IPS-15b (cell line): ENCODE measurements around the gene HOXA10.

ENCODE experiments used
- H3K27me3 ChIP-seq: one replicate; pipeline ENCODE4 v1.6.1; 2013; ENCODE audit warnings: low read length; ENCODE audit not compliant: control insufficient read depth, insufficient read depth
- H3K36me3 ChIP-seq: one replicate; pipeline ENCODE4 v1.6.1; 2013; ENCODE audit warnings: low read length; ENCODE audit not compliant: control insufficient read depth, insufficient read depth
- H3K4me1 ChIP-seq: one replicate; pipeline ENCODE4 v1.6.1; 2013; ENCODE audit warnings: mild to moderate bottlenecking, low read length; ENCODE audit not compliant: control insufficient read depth, insufficient read depth
- H3K4me3 ChIP-seq: one replicate; pipeline ENCODE4 v1.5.1; 2013; ENCODE audit warnings: low read depth, low read length
- H3K9ac ChIP-seq: one replicate; pipeline ENCODE4 v1.6.1; 2013; ENCODE audit warnings: low read depth, mild to moderate bottlenecking, low read length
- H3K9me3 ChIP-seq: one replicate; pipeline ENCODE4 v1.6.1; 2013; ENCODE audit warnings: mild to moderate bottlenecking, low read length; ENCODE audit not compliant: control insufficient read depth, insufficient read depth

Gene HOXA10

DNA sequence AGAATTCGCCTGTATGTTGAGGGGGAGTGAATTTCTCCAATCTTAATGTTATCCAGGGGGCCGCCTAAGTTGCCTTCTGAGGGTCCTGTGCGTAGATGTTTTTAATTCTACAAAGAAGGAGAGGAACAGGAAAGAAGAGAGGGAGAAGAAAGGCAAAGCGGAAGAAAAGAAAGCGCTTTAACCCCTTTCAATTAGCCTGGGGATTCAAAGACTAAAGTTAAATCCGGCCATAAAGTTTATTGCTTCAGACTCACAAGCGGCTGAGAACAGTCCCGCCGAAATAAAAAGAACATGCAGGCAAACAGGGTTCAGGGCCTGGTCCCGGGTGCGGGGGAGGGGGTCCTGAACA is 35.2 kb downstream of the HOXA10 start:
- no peaks in the 10 kb centered on the region for H3K36me3 ChIP-seq
- H3K4me3 ChIP-seq, result no peak overlapping the region
- no peaks in the 10 kb centered on the region for H3K4me1 ChIP-seq
- no peaks in the 10 kb centered on the region for H3K9me3 ChIP-seq
- H3K27me3 ChIP-seq, result peaks cover 100% of the 10 kb centered on the region
- H3K9ac ChIP-seq, result no peak overlapping the region

DNA sequence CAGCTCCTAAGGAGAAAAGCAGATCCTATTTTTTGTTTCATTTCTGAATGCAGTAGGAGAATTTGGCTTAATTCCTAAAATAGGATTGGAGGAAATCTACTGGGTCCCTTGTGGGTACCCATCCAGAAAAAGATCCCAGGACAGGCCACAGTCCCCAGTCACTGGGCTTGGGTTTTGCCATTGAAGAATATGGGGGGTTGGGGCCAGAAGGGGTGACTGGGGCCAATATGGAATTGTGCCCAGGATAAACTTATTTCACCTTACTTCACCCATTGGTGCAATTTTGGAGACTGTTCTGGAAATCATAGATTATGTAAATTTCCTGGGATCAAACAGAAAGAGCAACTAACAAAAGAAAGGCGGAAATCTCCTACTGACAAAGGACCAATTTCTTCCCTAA is 35.6 kb downstream of the HOXA10 start:
- no peaks in the 10 kb centered on the region for H3K36me3 ChIP-seq
- H3K9ac ChIP-seq, result no peak overlapping the region
- H3K27me3 ChIP-seq, result peaks cover 100% of the 10 kb centered on the region
- H3K4me1 ChIP-seq, result no peaks in the 10 kb centered on the region
- no peak overlapping the region for H3K4me3 ChIP-seq
- no peaks in the 10 kb centered on the region for H3K9me3 ChIP-seq

DNA sequence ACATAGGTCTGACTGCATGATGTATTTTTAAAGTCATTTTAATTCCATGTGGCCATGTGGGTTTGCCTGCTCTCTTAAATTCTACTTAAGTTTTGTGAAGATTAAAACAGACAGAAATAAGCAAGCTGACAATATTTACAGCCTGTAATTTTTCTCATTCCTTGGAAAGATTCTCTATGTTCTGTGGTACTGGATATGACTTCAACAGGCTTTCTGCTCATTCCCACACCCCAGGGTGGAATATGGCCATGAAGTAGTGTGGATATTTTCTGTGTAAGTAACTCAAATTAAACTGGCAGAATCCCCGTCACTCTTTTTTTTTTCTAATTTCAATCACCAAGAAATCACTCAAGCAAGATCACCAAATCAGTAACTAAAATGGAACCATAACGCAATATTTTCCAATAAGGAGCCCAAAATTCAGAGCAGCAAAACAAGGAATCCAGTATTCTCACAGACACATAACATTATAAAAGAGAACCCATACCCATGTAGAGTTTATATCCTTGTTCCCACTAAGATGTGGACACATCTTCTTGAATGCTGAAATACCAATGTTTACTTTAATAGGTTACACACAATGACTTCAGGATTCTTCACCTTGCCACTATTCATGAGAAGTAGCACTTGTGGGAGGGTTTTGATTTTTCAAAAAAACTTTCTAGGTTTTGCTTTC is 36.3 kb downstream of the HOXA10 start:
- Histone ChIP-seq H3K4me1 (no peaks in the 10 kb centered on the region), H3K9ac (no peak overlapping the region), H3K36me3 (no peaks in the 10 kb centered on the region), H3K9me3 (no peaks in the 10 kb centered on the region), H3K4me3 (no peak overlapping the region), H3K27me3 (peaks cover 100% of the 10 kb centered on the region)

DNA sequence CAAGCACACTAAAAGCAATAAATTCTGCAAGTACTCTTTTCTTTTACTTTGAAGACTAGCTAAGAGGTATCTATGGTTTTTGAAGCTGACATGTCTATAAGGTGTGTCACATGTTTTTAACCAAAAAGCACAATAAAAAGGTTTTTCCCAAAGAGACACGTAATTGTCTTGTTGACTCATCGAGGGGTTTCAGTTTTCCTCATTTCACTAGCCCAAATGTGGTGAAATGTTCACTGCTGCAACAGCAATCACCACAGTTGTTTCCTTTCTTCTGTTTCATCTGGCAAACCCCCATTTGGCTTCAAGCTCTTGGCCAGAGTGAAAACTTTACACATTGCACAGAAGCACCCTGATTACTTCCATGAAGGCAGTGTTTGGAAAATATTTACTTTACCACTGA is 39.7 kb downstream of the HOXA10 start:
- Histone ChIP-seq H3K4me3 (no peak overlapping the region), H3K9me3 (no peaks in the 10 kb centered on the region), H3K4me1 (no peaks in the 10 kb centered on the region), H3K36me3 (no peaks in the 10 kb centered on the region), H3K9ac (no peak overlapping the region), H3K27me3 (peaks cover 92% of the 10 kb centered on the region)

DNA sequence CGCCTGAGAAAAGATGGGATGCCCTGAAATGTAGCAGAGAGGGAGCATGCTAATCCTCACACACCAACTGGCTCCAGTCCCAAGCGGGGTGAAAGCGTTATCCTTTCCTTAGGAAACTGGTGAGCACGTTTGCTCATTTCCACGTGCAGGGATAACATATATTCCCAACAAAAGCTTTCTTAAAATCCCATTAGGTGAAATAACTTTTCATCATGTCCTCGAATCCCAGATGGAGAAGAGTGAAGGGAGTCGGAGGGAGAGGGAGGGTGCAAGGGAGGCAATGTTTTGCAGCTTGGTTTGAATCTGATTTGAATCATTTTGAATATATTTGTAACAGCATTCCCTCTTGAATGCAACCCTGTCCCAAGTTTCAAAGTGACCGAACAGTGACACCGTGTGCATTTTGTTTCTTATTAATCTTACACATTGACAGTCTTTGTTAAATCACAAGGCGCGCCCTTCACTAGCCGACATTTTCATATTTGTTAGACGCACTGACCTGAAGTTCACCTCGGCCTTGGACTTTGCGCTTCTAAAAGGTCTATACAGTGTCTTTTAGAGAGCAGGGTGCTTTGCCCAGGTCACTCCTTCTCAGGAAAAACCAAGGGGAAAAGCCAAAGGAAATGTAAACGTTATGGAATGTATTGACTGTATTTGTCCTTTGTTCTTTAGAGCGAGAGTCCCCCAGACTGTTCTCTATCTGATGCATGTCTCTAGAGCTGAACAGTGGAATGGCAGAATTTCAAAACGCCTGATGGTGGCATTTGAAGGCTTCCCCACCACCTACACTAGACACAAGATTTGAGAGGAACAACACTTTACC is 40.5 kb downstream of the HOXA10 start:
- Histone ChIP-seq H3K4me3 (peak overlapping the region; percentile 10), H3K27me3 (peaks cover 92% of the 10 kb centered on the region), H3K4me1 (no peaks in the 10 kb centered on the region), H3K36me3 (no peaks in the 10 kb centered on the region), H3K9ac (no peak overlapping the region), H3K9me3 (no peaks in the 10 kb centered on the region)

DNA sequence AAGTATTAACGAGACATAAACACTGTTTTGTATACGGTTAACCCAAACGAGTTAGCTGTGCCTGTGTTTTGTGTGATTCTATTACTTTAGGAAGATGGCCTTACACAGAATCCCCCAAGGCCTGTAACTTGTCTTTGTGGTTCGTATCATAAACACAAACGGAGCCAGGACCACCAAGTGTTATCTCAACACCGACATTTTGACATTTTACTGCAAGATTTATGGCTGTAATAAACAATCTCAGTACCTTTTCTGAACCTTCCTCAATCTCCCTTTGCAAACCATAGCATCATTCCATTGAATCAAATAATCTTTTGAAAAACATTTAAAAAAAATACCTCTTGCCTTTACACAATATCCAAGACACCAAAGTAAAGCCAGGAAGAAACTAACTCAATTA is 41.1 kb downstream of the HOXA10 start:
- Histone ChIP-seq H3K4me1 (no peaks in the 10 kb centered on the region), H3K27me3 (peaks cover 92% of the 10 kb centered on the region), H3K9ac (no peak overlapping the region), H3K4me3 (no peak overlapping the region), H3K9me3 (no peaks in the 10 kb centered on the region), H3K36me3 (no peaks in the 10 kb centered on the region)

DNA sequence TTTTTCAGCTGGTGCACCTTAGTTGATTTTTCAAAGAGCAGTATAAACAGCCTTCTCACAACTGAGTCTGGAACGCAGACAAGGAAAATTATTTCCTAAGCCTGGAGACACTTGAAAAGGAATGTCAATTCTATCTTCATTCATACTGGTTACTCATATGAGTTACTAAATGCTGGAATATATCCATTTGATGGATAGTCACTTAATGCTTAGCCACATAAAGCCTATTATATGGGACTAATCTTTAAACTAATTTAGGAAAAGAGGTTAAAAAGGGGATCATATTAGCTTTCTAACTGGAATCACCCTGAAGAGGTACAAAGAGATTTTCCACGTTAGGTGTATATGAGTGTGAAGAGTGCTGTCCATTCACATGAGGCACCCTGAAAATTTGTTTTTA is 41.9 kb downstream of the HOXA10 start:
- Histone ChIP-seq H3K27me3 (peaks cover 92% of the 10 kb centered on the region), H3K9ac (no peak overlapping the region), H3K4me3 (peak overlapping the region; percentile 3), H3K36me3 (no peaks in the 10 kb centered on the region), H3K9me3 (no peaks in the 10 kb centered on the region), H3K4me1 (no peaks in the 10 kb centered on the region)

DNA sequence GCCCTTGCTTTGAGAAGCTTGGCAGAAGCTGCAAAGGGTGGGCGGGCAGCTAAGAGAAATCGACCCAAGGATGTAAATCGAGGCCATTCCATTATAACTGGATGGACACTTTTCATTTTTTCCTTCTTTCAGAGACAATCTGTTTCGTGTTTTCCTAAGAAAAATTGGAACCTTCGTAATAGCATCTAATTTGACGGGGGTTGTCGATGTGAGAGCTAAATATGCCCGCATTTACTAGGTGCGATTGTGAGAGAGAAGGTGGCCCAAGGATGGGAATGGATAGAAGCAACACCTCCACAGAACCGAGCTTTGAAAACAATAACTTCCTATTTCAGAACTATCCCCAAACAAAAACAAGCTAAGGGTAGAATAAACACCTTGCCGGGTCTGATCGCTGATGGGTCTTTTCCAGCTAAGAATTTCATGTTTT is 42.7 kb downstream of the HOXA10 start:
- Histone ChIP-seq H3K9me3 (no peaks in the 10 kb centered on the region), H3K27me3 (peaks cover 92% of the 10 kb centered on the region), H3K9ac (no peak overlapping the region), H3K4me3 (peak overlapping the region; percentile 40), H3K4me1 (no peaks in the 10 kb centered on the region), H3K36me3 (no peaks in the 10 kb centered on the region)

DNA sequence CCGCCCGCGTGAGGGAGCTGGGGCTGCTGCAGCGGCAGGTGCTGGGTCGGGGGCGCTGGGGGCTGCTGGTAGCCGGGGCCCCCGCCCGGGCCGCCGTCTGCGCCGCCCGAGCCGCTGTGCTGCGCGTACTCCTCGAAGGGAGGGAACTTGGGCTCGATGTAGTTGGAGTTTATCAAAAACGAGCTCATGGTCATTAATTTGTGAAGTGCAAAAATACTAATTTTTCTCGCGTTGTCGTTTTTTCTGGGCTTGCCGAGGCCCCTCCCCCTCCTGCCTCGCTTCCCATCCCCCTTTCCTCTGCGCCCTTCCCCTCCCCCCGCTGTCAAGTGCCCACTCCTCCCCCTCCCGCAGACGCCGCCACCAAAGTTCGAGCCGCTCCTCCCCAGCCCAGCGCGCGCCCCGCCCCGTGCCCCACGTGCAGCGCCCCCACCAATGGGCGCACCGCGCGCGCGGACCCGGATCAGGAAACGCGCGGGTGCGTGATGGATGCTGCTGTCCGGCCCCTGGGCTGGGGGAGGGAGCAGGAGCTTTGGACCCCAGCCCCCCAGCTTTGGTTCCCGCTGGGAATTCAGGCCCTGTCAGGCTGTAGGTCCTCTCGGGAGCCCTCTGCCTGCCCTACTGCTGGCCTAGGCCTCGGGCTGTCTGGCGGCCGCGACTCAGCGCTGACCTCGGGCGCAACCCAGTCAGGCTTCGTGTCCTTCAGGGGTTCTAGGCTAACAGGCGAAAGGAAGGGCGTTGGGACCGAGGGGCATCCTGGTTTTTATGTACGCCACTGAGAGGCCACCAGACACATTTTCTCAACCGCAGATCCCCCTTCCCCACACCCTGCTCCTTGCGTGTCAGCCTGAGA is 43.4 kb downstream of the HOXA10 start, which contains the start of gene HOXA4:
HOXA4 (minus strand) TSS at position 218 of the 850 bp plus-strand sequence; CDS start at position 194, 24 bp downstream.
- no peak within 1 kb of the TSS for H3K9ac ChIP-seq
- H3K27me3 ChIP-seq, result peaks cover 92% of the 10 kb centered on the region

DNA sequence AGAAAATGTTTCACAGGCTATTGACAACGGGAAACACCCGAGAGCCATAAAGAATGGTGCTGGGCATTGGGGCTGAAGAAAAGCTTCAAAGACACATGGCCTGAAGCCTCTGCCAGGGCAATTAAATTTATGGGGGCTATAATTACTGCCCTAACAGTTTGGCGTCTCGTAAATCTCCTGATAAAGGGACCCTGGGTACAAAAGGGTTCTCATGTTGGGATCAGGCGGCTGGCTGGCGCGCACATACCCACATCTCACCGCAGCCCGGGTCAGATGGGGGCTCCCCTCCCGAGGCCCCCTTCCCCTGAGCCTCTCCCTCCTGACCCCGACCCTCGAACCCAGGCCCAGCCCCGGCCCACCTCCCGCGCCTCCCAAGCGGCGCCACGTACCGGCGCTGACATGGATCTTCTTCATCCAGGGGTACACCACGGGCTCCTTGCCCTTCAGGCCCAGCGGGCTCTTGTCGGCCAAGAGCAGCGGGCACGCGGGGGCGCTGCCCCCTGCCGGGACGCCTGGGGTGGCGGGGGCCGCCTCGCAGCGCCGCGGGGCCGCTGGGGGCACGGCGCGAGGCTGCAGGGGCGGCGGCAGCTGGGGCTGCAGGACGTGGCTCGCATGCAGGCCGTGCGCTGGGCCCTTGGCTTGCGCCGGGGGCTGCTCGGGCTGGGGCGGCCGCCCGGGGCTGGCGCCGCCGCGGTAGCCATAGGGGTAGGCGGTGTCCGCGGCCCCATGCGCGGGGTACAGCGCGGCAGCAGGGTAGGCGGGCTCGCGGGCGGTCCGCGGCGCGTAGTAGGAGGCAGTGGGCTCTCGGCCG is 44.2 kb downstream of the HOXA10 start:
- Histone ChIP-seq H3K36me3 (no peaks in the 10 kb centered on the region), H3K27me3 (peaks cover 92% of the 10 kb centered on the region), H3K4me3 (peak overlapping the region; percentile 3), H3K9me3 (no peaks in the 10 kb centered on the region), H3K4me1 (no peaks in the 10 kb centered on the region), H3K9ac (no peak overlapping the region)

More for the DNA sequence above, 43.4 kb downstream of the HOXA10 start, which contains the start of gene HOXA4:
- H3K9me3 ChIP-seq, result no peaks in the 10 kb centered on the region
- no peaks in the 10 kb centered on the region for H3K4me1 ChIP-seq
- peak within 1 kb of the TSS; percentile 40 for H3K4me3 ChIP-seq
- no peaks in the 10 kb centered on the region for H3K36me3 ChIP-seq
